Fibroblast of pulmonary artery (primary cell): ENCODE data around the gene PLEKHG1.

Source experiments
- DNase-seq: peaks from one replicate; pipeline ENCODE4 v3.0.0-alpha.2; 2010; ENCODE audit warnings: low read depth
- H3K4me3 ChIP-seq: replicated peaks from 2 replicates; pipeline ENCODE4 v1.5.1; 2011; ENCODE audit warnings: low read depth, mild to moderate bottlenecking, control low read depth, low read length, moderate library complexity
- CTCF ChIP-seq: IDR thresholded peaks from 2 replicates; pipeline ENCODE4 v1.5.1; 2011; ENCODE audit warnings: mild to moderate bottlenecking, control low read depth, low read length, inconsistent platforms; ENCODE audit errors: missing control alignments

PLEKHG1 gene

GRCh38 chr6:150606168-150606591 is 6.5 kb downstream of the PLEKHG1 start:
- DNase-seq = no peak
- no peak for TF ChIP-seq CTCF
- no peak overlapping the region for H3K4me3 ChIP-seq

- H3K4me3 ChIP-seq = no peak overlapping the region
- no peak for TF ChIP-seq CTCF
- no peak for DNase-seq
These were observed 7.1 kb downstream of the PLEKHG1 start for GRCh38 chr6:150606647-150607328.

GRCh38 chr6:150607329-150607650 is 7.6 kb downstream of the PLEKHG1 start:
- no peak for TF ChIP-seq CTCF
- DNase-seq = no peak
- no peak overlapping the region for H3K4me3 ChIP-seq

- TF ChIP-seq CTCF = no peak
- no peak for DNase-seq
- no peak overlapping the region for H3K4me3 ChIP-seq
These were observed 10.9 kb downstream of the PLEKHG1 start for GRCh38 chr6:150610584-150610983.

- no peak for DNase-seq
- TF ChIP-seq CTCF = no peak
- no peak overlapping the region for H3K4me3 ChIP-seq
These were observed 13.6 kb downstream of the PLEKHG1 start for GRCh38 chr6:150613269-150613668.

- H3K4me3 ChIP-seq = no peak overlapping the region
- no peak for DNase-seq
- TF ChIP-seq CTCF = no peak
These were observed 16.3 kb downstream of the PLEKHG1 start for GRCh38 chr6:150615967-150616366.

- no peak for DNase-seq
- TF ChIP-seq CTCF = no peak
- H3K4me3 ChIP-seq = no peak overlapping the region
These were observed 16.9 kb downstream of the PLEKHG1 start for GRCh38 chr6:150616586-150616985.
